GM21360 (cell line): ENCODE measurements around the gene HEATR5A.
A peak's percentile ranks its signal among the peaks of the same experiment; 100 is the strongest.
"Not testable (repeated sequence)": the region's sequence is repeated elsewhere in the genome, so short reads cannot be mapped to it uniquely, and the experiment has no call there.

Experiments
- ATAC-seq: cut with Tn5 transposase; IDR thresholded peaks from one replicate; pipeline ENCODE4 v1.9.1; 2021; ENCODE audit warnings: mild to moderate bottlenecking, moderate library complexity; ENCODE audit not compliant: unreplicated experiment

HEATR5A gene

DNA sequence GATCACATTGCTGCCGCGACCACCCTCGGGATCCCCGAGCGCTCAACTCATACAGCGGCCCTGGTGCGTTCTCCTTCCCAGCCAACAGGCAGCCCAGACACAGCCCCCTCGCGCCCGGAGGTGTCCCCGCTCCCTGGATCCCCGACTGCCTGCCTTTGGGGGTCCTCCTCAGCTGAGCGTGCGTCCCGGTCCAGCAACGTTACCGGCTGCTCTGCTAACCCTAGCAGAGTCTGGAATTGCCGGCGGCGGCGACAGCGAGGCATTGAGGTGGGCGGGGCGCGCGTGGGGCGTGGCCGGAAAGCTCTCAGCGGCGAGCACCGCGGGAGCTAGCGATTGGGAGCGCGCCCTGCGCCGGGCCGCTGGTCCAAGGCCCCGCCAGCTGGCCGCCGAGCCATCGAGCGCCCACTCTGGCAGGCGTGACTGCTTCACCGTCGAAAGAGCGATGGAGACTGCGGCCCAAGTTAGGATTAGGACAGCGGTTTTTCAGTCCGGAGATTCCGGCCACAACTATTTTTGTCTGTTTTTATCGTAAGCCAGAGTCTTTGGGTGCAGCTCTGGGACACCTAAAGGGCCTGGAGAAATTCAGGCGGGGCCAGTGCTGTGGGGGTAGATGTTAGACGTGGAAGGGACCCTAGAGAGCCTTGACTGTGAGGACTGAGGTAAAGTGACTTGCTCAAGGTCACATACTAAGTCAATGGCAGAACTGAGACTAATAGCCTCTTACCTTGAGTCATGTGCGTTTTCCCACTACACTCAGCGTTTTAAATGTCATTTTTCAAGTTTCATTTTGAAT is at the start of gene HEATR5A:
Gene HEATR5A (minus strand): TSS at position 232 of the 793 bp plus-strand sequence. CDS start 17,575 bp downstream, outside the sequence.
- ATAC-seq = peak; percentile 98

DNA sequence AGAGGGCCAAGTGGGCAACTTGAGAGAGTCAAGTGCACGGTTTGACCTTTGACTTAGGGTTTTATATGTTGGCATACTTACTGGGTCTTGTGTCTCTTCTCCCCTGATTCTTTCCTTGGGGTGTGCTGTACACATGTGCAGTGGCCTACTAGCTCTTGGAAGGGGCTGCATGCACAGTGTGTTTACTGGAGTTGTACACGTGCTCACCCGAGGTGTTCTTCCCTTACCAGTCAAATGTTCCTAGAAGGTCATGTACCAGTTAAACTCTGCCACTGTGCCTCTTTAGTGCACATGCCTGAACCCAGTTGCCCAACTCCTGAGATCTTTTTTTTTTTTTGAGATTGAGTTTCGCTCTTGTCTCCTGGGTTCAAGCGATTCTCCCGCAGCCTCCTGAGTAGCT is 46.2 kb upstream of the HEATR5A start:
- no peak for ATAC-seq

DNA sequence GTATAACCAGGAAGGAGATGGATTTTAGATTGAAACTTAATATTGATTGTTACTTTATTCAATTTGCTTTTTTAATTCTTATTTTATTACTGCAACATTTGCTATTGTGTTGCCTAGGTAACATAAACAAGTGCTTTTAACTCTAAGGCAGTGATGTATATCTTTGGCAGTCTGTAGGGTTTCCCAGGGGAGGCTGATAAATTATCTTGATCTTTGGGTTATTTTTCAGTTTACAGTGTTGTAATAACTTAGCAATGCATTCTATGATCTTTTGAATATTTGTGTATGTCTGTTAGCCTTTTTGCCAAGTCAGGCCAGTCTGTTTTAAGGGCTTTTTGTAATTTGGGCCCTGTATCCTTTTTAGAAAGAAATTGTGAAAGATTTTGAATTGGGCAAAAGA is 44.8 kb upstream of the HEATR5A start:
- ATAC-seq = no peak

DNA sequence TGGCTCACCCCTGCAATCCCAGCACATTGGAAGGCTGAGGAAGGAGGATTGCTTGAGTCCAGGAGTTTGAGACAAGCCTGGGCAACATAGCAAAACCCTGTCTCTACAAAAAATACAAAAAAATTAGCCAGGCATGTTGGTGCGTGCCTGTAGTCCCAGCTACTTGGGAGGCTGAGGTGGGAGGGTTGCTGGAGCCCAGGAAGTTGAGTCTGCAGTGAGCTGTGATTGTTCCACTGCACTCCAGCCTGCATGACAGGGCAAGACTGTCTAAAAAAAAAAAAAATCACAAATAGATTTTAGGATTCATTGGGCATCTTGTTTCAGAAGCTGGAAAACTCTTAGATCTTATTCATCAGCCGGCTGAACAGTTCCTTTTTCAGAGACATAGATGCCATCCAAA is 42.1 kb upstream of the HEATR5A start:
- ATAC-seq = not testable (repeated sequence)

DNA sequence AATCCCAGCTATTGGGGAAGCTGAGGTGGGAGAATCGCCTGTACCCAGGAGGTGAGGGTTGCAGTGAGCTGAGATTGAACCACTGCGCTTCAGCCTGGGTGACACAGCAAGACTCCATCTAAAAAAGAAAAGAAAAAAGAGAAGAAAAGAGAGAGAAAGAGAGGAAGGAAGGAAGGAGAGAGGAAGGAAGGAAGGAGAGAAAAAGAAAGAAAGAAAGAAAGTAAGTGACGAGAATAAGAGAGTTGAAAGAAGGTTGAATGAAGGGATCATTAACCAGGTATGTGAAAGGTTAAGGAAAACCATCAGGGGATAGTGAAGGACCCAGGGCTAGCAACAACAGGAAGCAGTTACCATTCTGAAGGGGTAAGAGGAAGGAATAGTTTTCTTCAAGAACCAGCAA is 41.2 kb upstream of the HEATR5A start:
- no peak for ATAC-seq

DNA sequence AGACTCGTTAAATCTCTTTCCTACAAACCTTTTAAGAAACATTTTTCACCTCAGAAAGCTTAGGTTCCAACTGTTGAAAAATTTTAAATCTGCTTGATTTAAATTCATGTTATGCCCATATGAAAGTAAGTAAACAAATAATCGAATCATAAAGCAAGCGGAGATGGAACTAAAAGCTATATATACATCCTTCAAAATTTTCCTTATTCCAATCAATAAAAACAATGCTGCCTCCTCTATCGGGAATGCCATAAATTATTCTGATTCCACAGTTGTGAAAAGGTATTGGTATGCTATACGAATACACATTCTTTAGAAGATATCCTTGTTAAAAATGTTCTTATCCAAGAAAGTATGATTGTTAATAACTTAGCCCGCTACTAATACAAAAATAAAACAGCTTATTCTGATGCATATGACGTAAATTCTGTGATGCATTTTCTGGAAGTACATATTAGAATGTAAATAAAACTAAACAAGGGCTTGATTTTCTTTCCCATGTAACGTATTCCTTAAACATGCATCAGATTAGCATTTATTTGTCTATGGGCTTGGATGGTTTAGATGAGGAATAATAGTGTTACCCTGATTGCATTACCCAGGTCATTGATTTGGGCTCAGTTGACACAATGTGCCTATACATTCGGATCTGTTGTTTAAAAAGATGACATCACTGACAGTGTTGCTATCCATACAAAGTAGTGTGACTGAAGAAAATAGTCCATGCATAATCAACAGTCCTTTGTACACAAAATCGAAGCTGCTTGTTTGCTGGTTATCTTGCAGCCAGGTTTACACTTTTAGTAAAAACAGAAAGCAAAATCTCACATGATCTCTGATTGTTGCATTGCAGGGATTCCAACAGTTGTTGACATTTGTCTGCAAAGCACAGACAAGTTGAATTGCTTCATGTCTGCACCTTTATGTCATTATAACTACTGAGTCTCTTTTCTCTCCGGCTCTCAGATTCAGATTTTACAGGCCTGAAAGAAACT is 37.6 kb upstream of the HEATR5A start:
- no peak for ATAC-seq

DNA sequence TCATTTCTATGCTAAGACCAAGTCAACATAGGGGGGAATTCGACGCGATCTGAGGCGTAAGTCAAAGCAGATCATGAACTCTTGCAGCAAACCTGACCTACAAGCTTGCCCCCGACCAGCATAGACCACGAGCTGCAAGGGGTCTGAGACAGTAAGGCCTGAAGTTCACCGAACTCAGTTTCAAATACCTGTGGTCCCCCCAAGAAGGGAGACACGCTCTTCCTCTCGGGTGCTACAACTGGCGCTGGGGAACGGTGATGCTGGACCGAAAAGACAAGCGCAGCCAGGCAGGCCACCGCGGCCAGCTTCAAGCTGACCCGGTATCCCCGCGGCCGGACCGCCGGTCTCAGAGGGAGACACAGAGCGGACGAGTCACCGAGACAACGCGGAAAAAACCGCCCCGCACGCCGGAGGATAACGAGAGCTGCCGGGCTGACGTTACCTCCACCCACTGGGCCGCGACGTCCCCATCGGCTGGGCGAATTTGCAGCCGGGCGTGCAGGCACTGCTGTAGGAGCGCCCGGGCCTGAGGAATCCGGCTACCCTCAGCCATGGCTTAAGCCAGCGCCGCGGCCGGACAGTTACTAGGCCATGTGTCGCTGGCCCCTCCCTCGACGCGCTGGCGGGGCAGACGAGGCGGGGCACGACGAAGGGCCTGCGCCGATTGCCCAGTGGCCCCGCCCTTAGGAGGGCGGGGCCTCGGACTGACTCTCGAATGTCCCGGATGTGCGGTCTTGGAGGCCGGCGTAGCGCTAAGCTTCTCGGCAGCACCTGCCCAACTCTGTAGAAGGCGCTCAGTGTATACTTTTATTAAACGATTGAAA is 36.7 kb upstream of the HEATR5A start, which contains the start of gene DTD2:
Gene DTD2 (minus strand): TSS at position 666 of the 824 bp plus-strand sequence. CDS start 113 bp downstream, at position 553.
- ATAC-seq = peak; percentile 98

DNA sequence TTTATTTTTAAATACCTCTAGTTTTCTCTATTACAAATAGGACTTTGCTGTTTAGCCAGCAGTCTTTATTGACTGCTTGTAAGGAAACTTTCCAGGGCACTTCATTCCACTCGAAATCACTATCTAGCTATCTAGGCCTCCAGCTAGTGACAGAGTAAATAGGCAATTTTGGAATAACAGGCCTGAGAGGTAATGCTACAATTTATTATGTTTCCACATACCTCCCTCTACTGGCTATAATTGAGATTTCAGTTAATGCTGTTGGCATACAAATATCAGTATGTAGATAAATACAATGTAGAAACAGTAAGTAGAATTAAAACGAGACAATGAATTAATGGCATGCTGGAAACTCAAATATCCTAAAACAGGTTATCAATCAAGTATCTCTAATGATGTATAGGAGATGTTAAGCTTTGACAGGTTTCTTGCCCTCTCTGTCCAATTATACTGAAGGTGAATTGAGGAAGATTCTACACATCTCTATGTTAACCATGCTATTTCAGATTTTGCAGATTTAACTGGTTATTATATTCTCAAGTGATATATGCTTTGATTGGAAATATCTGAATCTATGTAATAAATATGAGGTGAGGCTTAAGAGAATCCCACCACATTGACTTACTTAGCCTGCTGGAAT is 29.7 kb upstream of the HEATR5A start:
- peak; percentile 70 for ATAC-seq

DNA sequence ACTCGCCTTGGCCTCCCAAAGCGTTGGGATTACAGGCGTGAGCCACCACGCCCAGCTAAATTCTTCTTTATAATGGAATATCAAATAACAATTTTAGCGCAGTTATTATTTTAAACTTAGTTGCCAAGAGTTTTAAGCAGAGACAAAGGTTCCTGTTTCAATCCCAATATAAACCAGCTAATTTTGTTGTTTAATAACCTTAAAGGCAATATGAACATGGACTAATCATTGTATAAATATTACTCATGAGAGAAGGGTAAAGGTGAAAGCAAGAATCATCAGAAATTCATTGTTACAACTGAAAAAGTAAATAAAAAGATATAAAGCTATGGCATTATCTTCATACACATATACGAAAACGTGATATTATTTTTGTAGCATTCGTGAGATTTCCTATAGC is 28.8 kb upstream of the HEATR5A start:
- no peak for ATAC-seq

DNA sequence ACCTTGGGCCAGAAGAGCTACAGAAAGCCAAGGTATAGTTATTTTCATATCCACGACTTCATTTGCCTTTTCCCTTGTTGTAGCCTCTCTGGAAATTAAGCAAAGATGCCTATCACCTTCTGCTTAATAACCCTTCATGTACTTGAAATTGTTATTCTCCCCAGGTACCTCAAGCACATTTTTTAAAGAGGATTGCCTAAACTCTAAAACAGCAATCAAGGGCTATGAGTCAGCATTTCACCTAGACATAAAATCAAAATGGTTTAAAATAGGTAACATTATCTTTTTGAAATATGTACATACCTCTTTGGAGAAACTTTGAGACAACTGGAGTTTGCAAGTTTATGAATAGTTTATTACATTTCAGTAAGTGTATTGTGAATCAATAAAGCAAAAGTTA is 25.4 kb upstream of the HEATR5A start:
- ATAC-seq = no peak

DNA sequence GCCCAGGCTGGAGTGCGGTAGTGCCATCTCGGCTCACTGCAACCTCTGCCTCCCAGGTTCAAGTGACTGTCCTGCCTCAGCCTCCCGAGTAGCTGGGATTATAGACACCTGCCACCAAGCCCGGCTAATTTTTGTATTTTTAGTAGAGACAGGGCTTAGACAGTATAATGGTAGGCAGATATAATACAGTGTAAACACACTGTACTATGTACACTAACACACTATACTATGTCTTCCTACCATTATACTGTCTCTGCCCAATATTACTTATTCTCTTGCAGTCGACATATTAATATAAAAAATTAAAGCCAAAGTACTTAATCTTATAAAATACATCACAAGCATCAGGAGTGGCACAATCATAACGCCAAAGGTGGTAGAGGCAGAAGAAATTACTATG is 21.9 kb upstream of the HEATR5A start:
- no peak for ATAC-seq

DNA sequence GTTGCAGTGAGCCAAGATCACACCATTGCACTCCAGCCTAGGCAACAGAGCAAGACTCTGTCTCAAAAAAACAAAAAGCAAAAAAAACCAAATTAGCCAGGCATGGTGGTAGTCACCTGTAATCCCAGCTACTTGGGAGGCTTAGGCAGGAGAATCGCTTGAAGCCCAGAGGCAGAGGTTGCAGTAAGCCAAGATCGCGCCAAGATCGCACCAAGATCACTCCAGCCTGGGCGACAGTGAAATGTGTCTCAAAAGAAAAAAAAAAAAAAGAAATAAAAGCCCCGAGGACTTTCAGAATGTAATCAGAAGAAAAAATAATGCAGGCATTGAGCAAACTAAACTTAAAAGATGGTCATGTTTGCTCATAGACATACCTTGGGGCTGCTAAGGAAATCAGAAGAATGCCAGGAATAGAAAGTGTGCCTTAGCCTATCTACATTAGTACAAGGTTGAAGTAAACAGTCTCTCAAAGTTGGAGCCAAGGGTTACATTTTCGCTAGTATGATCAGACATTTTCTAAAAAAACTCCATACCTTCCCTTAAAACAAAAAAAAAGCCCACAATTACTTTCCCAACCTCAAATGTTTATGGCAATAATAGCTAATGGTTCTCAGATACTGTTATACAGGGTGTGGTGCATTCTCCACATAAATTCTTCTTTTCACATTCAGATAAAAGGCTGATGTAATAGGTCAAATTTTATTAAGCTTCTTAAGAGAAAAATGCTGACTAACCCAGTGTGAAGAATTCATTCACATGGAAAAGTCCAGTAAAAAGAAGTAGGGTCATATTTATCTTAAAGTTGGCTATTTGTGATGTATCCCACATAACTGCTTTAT is 21.1 kb upstream of the HEATR5A start:
- ATAC-seq = no peak

DNA sequence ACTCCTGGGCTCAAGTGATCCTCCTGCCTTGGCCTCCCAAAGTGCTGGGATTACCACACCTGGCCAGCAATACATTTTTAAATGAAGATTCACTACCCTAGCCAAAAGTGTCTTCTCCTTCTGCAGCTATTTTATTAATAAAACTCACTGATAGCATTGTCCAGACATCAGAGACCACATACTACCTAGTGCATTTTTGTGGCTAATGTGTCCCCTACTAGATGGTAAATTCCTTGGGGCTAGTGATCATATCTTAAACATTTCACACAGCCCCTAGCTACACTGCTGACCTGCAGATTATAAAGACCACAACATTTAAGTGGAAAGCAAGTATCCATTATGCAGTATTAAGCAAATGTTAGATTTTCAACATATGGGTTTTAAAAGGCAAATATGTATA is 19.9 kb upstream of the HEATR5A start:
- ATAC-seq = no peak

DNA sequence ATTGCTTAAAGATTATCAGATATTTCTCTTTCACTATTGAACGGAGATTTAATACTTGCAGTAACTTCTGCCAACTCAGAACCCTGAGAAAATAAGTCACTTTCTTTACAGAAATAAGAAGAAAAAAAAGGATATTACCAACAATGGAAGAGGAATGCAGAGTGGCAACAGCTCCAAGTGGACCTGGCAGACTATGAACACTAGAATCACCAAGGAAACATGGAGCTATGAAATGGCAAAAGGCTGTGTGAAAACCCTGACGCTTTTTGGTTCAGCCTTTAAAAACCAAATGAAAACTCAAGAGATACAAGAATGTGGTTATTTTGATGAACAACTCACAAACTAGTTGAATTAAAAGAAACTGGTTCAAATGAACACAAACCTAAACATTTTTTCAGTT is 19.2 kb upstream of the HEATR5A start:
- ATAC-seq = no peak

DNA sequence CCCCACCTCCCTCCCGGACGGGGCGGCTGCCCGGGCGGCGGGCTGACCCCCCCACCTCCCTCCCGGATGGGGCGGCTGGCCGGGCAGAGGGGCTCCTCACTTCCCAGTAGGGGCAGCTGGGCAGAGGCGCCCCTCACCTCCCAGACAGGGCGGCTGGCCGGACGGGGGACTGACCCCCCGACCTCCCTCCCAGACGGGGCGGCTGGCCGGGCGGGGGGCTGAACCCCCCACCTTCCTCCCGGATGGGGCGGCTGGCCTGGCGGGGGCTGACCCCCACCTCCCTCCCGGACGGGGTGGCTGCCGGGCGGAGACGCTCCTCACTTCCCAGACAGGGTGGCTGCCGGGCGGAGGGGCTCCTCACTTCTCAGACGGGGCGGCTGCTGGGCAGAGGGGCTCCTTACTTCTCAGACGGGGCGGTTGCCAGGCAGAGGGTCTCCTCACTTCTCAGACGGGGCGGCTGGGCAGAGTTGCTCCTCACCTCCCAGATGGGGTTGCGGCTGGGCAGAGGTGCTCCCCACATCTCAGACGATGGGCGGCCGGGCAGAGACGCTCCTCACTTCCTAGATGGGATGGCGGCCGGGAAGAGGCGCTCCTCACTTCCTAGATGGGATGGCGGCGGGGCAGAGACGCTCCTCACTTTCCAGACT is 16.8 kb upstream of the HEATR5A start:
- ATAC-seq = not testable (repeated sequence)

DNA sequence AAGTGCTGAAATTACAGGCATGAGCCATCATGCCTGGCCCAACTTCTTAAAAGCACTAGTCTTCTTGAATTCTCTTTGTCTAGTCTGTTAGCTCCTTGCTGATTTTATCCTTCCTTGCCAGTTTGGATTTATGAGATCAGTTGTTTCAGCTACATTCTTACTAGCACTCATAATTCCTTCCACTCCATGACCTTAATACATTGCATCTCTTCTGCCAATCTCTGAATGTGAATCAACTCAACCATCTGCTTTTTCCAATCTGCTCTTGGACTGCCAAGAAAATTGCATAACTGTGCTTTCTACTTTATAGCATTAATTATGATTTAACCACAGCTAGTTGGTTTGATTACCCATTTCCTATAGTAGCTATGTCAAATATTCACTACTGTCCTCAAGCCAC is 14.9 kb upstream of the HEATR5A start:
- ATAC-seq = no peak

DNA sequence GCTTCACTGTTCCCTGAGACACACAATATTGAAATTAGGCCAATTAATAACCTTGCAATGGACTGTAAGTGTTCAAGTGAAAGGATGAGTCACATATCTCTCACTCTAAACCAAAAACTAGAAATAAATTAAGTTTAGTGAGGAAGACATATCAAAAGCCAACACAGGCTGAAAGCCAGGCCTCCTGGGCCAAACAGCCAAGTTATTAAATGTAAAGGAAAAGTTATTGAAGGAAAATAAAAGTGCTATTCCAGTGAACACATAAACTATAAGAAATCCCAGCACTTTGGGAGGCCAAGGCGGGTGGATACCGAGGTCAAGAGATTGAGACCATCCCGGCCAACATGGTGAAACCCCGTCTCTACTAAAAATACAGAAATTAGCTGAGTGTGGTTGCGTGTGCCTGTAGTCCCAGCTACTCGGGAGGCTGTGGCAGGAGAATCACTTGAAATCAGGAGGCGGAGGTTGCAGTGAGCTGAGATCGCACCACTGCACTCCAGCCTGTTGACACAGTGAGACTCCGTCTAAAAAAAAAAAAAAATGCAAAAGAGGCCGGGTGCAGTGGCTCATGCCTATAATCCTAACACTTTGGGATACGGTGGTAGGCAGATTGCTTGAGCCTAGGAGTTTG is 10.4 kb upstream of the HEATR5A start:
- no peak for ATAC-seq

DNA sequence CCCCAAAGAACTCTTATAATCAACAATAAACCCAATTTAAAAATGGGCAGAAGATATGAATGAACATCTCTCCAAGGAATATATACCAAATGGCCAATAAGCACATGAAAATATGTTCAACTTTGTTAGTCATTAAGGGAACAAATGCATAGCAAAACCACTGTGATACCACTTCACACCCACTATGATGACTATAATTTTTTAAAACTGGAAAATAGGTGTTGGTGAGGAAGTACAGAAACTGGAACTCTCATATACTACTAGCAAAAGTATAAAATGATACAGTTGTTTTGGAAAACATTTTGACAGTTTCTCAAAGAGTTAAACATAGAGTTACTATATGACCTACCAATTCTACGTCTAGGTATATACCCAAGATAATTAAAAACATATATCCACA is 9.4 kb upstream of the HEATR5A start:
- ATAC-seq = no peak
